ENCODE measurements around the gene SLC35F1. TPM values are rescaled to one million over a fixed set of nuclear protein-coding genes. Genes with fewer than 3 reads are reported as not detected.

SLC35F1 gene
- total RNA-seq, 4 donors from 2014 or later, result 0.08 to 0.57 (median 0.09) TPM

GRCh38 chr6:118122801-118123200 is 215.7 kb downstream of the SLC35F1 start:
- no peak for DNase-seq
- intact Hi-C loops (cut with DNase I), result no loop called here
- no peak overlapping the region for H3K27ac ChIP-seq
- WGBS, 2 donors, result 65 to 81% methylated on average over 1 of the region's 1 CpG
- no peaks in the 10 kb centered on the region for H3K4me1 ChIP-seq
- H3K4me3 ChIP-seq, result no peak overlapping the region
- H3K27me3 ChIP-seq, result no peaks in the 10 kb centered on the region
- no peaks in the 10 kb centered on the region for H3K9me3 ChIP-seq
- no peaks in the 10 kb centered on the region for H3K36me3 ChIP-seq
- no peak for TF ChIP-seq POLR2A (IDR thresholded peaks at IDR 0.05)
- TF ChIP-seq CTCF (IDR thresholded peaks at IDR 0.05), result no peak

- H3K9me3 ChIP-seq, result no peaks in the 10 kb centered on the region
- H3K27ac ChIP-seq, result no peak overlapping the region
- WGBS, 2 donors, result 86 to 100% methylated on average over 1 of the region's 1 CpG
- H3K27me3 ChIP-seq, result no peaks in the 10 kb centered on the region
- no peak overlapping the region for H3K4me3 ChIP-seq
- TF ChIP-seq CTCF (IDR thresholded peaks at IDR 0.05) (no peak), POLR2A (IDR thresholded peaks at IDR 0.05) (no peak)
- no peak for DNase-seq
- H3K36me3 ChIP-seq, result no peaks in the 10 kb centered on the region
- no peaks in the 10 kb centered on the region for H3K4me1 ChIP-seq
- intact Hi-C loops (cut with DNase I), result no loop called here
Measured at GRCh38 chr6:118123503-118124037, 216.5 kb downstream of the SLC35F1 start.

GRCh38 chr6:118124851-118125250 is 217.8 kb downstream of the SLC35F1 start:
- Histone ChIP-seq H3K27me3 (no peaks in the 10 kb centered on the region), H3K27ac (no peak overlapping the region), H3K9me3 (no peaks in the 10 kb centered on the region), H3K4me1 (no peaks in the 10 kb centered on the region), H3K36me3 (no peaks in the 10 kb centered on the region), H3K4me3 (no peak overlapping the region)
- TF ChIP-seq POLR2A (IDR thresholded peaks at IDR 0.05) (no peak), CTCF (IDR thresholded peaks at IDR 0.05) (no peak)
- DNase-seq, result no peak
- intact Hi-C loops (cut with DNase I), result no loop called here
- 22 to 36% methylated on average over 2 of the region's 2 CpGs for WGBS, 2 donors

GRCh38 chr6:118128755-118129154 is 221.7 kb downstream of the SLC35F1 start:
- DNase-seq, result no peak
- TF ChIP-seq CTCF (IDR thresholded peaks at IDR 0.05), result no peak
- no peak for TF ChIP-seq POLR2A (IDR thresholded peaks at IDR 0.05)
- intact Hi-C loops (cut with DNase I), result no loop called here
- H3K9me3 ChIP-seq, result no peaks in the 10 kb centered on the region
- no peaks in the 10 kb centered on the region for H3K27me3 ChIP-seq
- H3K4me1 ChIP-seq, result peaks cover 0 to 3% (median 0%) of the 10 kb centered on the region in 3 donors
- H3K36me3 ChIP-seq, result no peaks in the 10 kb centered on the region
- no peak overlapping the region for H3K27ac ChIP-seq
- H3K4me3 ChIP-seq, result no peak overlapping the region

GRCh38 chr6:118134206-118134605 is 227.1 kb downstream of the SLC35F1 start:
- Histone ChIP-seq H3K4me1 (peaks cover 0 to 16% (median 0%) of the 10 kb centered on the region in 3 donors), H3K27ac (no peak overlapping the region), H3K9me3 (no peaks in the 10 kb centered on the region), H3K36me3 (no peaks in the 10 kb centered on the region), H3K4me3 (no peak overlapping the region), H3K27me3 (no peaks in the 10 kb centered on the region)
- DNase-seq, result no peak
- TF ChIP-seq POLR2A (IDR thresholded peaks at IDR 0.05) (no peak), CTCF (IDR thresholded peaks at IDR 0.05) (no peak)
- intact Hi-C loops (cut with DNase I), result no loop called here
- 60 to 67% methylated on average over 2 of the region's 2 CpGs for WGBS, 2 donors
